T47D (cell line): Measurements from ENCODE around the gene KCNQ4.

ENCODE experiments used
- DNase-seq, 2 experiments: peaks; one replicate each; pipeline versions ENCODE4 v3.0.0 to v3.0.0-alpha.2; 2011 to 2012; ENCODE audit warnings: low read depth in 1 of 2, low spot score in 1 of 2
- JUND ChIP-seq: IDR thresholded peaks from 2 replicates; pipeline ENCODE4 v1.6.1; 2012; ENCODE audit warnings: low read depth
- in situ Hi-C: cut with HindIII; loops from 2 replicates; pipeline ENCODE4 v1.10.0; 2016; ENCODE audit warnings: low sequenced_read_pairs, low pct_unique_long_range_greater_than_20kb

Gene KCNQ4

GRCh38 chr1:40870135-40870728, 86.6 kb downstream of the KCNQ4 start:
- TF ChIP-seq JUND, result no peak
- no peak for DNase-seq
- in situ Hi-C loops, result no loop called here

GRCh38 chr1:40872276-40872675, 88.7 kb downstream of the KCNQ4 start:
- no peak for DNase-seq
- in situ Hi-C loops, result no loop called here
- no peak for TF ChIP-seq JUND

GRCh38 chr1:40873863-40874472, 90.4 kb downstream of the KCNQ4 start:
- TF ChIP-seq JUND, result no peak
- DNase-seq, result no peak
- in situ Hi-C loops, result no loop called here

- no peak for TF ChIP-seq JUND
- in situ Hi-C loops, result no loop called here
- DNase-seq, result no peak
Measured at GRCh38 chr1:40876436-40876761, 92.8 kb downstream of the KCNQ4 start.

- no peak for DNase-seq
- TF ChIP-seq JUND, result no peak
- in situ Hi-C loops, result no loop called here
Measured at GRCh38 chr1:40876891-40877290, 93.3 kb downstream of the KCNQ4 start.

- DNase-seq, result peak; percentile 30 to 89
- in situ Hi-C loops, result no loop called here
- no peak for TF ChIP-seq JUND
Measured at GRCh38 chr1:40877698-40878097, 94.1 kb downstream of the KCNQ4 start.

- in situ Hi-C loops, result no loop called here
- DNase-seq, result no peak
- no peak for TF ChIP-seq JUND
Measured at GRCh38 chr1:40878906-40879305, 95.3 kb downstream of the KCNQ4 start.

- DNase-seq, result no peak
- TF ChIP-seq JUND, result no peak
- in situ Hi-C loops, result no loop called here
Measured at GRCh38 chr1:40879482-40880175, 96.0 kb downstream of the KCNQ4 start.

GRCh38 chr1:40880813-40881549, 97.4 kb downstream of the KCNQ4 start:
- TF ChIP-seq JUND, result no peak

GRCh38 chr1:40884055-40884795, 100.6 kb downstream of the KCNQ4 start:
- no peak for DNase-seq
- in situ Hi-C loops, result no loop called here
- TF ChIP-seq JUND, result no peak

More at GRCh38 chr1:40880813-40881549, 97.4 kb downstream of the KCNQ4 start:
- in situ Hi-C loops, result no loop called here
- no peak for DNase-seq

GRCh38 chr1:40886318-40887011, 102.9 kb downstream of the KCNQ4 start:
- TF ChIP-seq JUND, result no peak
- in situ Hi-C loops, result no loop called here
- DNase-seq, result no peak

- TF ChIP-seq JUND, result no peak
- DNase-seq, result no peak
- in situ Hi-C loops, result no loop called here
Measured at GRCh38 chr1:40887012-40887378, 103.4 kb downstream of the KCNQ4 start.
